Hypothalamus (tissue), 51 donors: ENCODE measurements around the gene TBX4.
"Not testable (repeated sequence)": the region's sequence is repeated elsewhere in the genome, so short reads cannot be mapped to it uniquely, and the experiment has no call there.

Experiments used
- DNase-seq, 51 donors: peaks; one replicate each; lab custom pipeline; 2025; lab: John Stamatoyannopoulos, UW

TBX4 gene

GRCh38 chr17:61495161-61495857 lies 43.1 kb downstream of the TBX4 start:
- DNase-seq: no peak

- no peak for DNase-seq
Observed at GRCh38 chr17:61496174-61496956, 44.1 kb downstream of the TBX4 start.

- DNase-seq: no peak
Observed at GRCh38 chr17:61496957-61497653, 44.9 kb downstream of the TBX4 start.

- DNase-seq: no peak
Observed at GRCh38 chr17:61498042-61498994, 46.1 kb downstream of the TBX4 start.

GRCh38 chr17:61499632-61500031 lies 47.4 kb downstream of the TBX4 start:
- no peak for DNase-seq

- no peak for DNase-seq
Observed at GRCh38 chr17:61500287-61500686, 48.1 kb downstream of the TBX4 start.

- no peak for DNase-seq
Observed at GRCh38 chr17:61502292-61502691, 50.1 kb downstream of the TBX4 start.

GRCh38 chr17:61503961-61504360 lies 51.7 kb downstream of the TBX4 start:
- no peak for DNase-seq

GRCh38 chr17:61504697-61505096 lies 52.5 kb downstream of the TBX4 start:
- DNase-seq: no peak

- no peak for DNase-seq
Observed at GRCh38 chr17:61505846-61506627, 53.8 kb downstream of the TBX4 start.

- no peak for DNase-seq
Observed at GRCh38 chr17:61507383-61508066, 55.3 kb downstream of the TBX4 start.

- no peak for DNase-seq
Observed at GRCh38 chr17:61508912-61509311, 56.7 kb downstream of the TBX4 start.

- DNase-seq: not testable (repeated sequence)
Observed at GRCh38 chr17:61509454-61509853, 57.2 kb downstream of the TBX4 start.

- DNase-seq: no peak
Observed at GRCh38 chr17:61510237-61510636, 58.0 kb downstream of the TBX4 start.

GRCh38 chr17:61510991-61511390 lies 58.8 kb downstream of the TBX4 start:
- DNase-seq: no peak

GRCh38 chr17:61511480-61512182 lies 59.4 kb downstream of the TBX4 start:
- DNase-seq: no peak

GRCh38 chr17:61514491-61514890 lies 62.3 kb downstream of the TBX4 start:
- DNase-seq: no peak

GRCh38 chr17:61517265-61517664 lies 65.0 kb downstream of the TBX4 start:
- DNase-seq: no peak
